ENCODE measurements around the gene FAT1. TPM values are rescaled to one million over a fixed set of nuclear protein-coding genes. Genes with fewer than 3 reads are reported as not detected.

The FAT1 gene
- total RNA-seq, 1 experiment from 2014 or later = 107 TPM

GRCh38 chr4:186693159-186693815 is 30.4 kb downstream of the FAT1 start:
- no peaks in the 10 kb centered on the region for H3K36me3 ChIP-seq (ENCODE audit: insufficient read depth, low read length, poor library complexity, severe bottlenecking)
- intact Hi-C loops (cut with micrococcal nuclease; ENCODE audit: unreplicated experiment) = no loop called here
- ChIA-PET POLR2A (ENCODE audit: low non-redundant PET) (no interaction called here), CTCF (interaction anchor here (0.8 kb wide), 1 partner anchor 24 kb away, joined by 3 read pairs; no protein-coding TSS in a partner anchor)
- no peak for TF ChIP-seq EZH2 (IDR thresholded peaks at IDR 0.05; ENCODE audit: borderline replicate concordance, low read depth, low read length, poor library complexity, severe bottlenecking)
- TF ChIP-seq, protein P1, sequence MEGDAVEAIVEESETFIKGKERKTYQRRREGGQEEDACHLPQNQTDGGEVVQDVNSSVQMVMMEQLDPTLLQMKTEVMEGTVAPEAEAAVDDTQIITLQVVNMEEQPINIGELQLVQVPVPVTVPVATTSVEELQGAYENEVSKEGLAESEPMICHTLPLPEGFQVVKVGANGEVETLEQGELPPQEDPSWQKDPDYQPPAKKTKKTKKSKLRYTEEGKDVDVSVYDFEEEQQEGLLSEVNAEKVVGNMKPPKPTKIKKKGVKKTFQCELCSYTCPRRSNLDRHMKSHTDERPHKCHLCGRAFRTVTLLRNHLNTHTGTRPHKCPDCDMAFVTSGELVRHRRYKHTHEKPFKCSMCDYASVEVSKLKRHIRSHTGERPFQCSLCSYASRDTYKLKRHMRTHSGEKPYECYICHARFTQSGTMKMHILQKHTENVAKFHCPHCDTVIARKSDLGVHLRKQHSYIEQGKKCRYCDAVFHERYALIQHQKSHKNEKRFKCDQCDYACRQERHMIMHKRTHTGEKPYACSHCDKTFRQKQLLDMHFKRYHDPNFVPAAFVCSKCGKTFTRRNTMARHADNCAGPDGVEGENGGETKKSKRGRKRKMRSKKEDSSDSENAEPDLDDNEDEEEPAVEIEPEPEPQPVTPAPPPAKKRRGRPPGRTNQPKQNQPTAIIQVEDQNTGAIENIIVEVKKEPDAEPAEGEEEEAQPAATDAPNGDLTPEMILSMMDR (conservative IDR thresholded peaks at IDR 0.05; ENCODE audit: low read depth, low read length) = no peak
- BruUV-seq (replicated peaks) = no TSS peak
- H3K4me3 ChIP-seq (ENCODE audit: low read depth, low read length, poor library complexity, severe bottlenecking) = no peak overlapping the region
- H3K27me3 ChIP-seq (replicated peaks; ENCODE audit: insufficient read depth, low read depth, low read length, poor library complexity) = no peaks in the 10 kb centered on the region
- peak overlapping the region; percentile 52 for H3K27ac ChIP-seq (ENCODE audit: low read depth, low read length, poor library complexity, severe bottlenecking)
- no peaks in the 10 kb centered on the region for H3K9me3 ChIP-seq (ENCODE audit: low read depth, low read length, poor library complexity, severe bottlenecking)
- peak; percentile 86 for DNase-seq (ENCODE audit: low spot score)
- peaks cover 53% of the 10 kb centered on the region for H3K4me1 ChIP-seq (ENCODE audit: insufficient read depth, low read length, poor library complexity, severe bottlenecking)

DNA sequence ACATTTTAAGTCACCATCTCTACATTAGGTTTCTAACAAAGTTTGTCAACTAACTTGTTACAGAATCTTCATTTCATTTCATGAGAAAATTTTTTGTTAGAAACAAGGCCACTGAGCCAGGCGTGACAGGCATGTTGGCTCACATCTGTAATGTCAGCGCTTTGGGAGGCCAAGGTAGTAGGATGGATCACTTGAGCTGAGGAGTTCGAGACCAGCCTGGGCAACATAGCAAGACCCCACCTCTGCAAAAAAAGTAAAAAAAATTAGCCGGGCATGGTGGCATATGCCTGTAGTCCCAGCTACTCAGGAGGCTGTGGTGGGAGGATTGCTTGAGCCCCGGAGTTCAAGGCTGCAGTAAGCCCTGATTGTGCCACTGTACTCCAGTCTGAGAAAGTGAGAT is 32.3 kb downstream of the FAT1 start:
- ChIA-PET POLR2A (ENCODE audit: low non-redundant PET) (no interaction called here), CTCF (no interaction called here)
- no peak overlapping the region for H3K27ac ChIP-seq (ENCODE audit: low read depth, low read length, poor library complexity, severe bottlenecking)
- H3K36me3 ChIP-seq (ENCODE audit: insufficient read depth, low read length, poor library complexity, severe bottlenecking) = no peaks in the 10 kb centered on the region
- no peak for DNase-seq (ENCODE audit: low spot score)
- TF ChIP-seq, protein P1 (conservative IDR thresholded peaks at IDR 0.05; ENCODE audit: low read depth, low read length) = no peak
- no peak for TF ChIP-seq EZH2 (IDR thresholded peaks at IDR 0.05; ENCODE audit: borderline replicate concordance, low read depth, low read length, poor library complexity, severe bottlenecking)
- H3K4me3 ChIP-seq (ENCODE audit: low read depth, low read length, poor library complexity, severe bottlenecking) = no peak overlapping the region
- no peaks in the 10 kb centered on the region for H3K27me3 ChIP-seq (replicated peaks; ENCODE audit: insufficient read depth, low read depth, low read length, poor library complexity)
- intact Hi-C loops (cut with micrococcal nuclease; ENCODE audit: unreplicated experiment) = no loop called here
- no peaks in the 10 kb centered on the region for H3K9me3 ChIP-seq (ENCODE audit: low read depth, low read length, poor library complexity, severe bottlenecking)
- no TSS peak for BruUV-seq (replicated peaks)
- peaks cover 70% of the 10 kb centered on the region for H3K4me1 ChIP-seq (ENCODE audit: insufficient read depth, low read length, poor library complexity, severe bottlenecking)

DNA sequence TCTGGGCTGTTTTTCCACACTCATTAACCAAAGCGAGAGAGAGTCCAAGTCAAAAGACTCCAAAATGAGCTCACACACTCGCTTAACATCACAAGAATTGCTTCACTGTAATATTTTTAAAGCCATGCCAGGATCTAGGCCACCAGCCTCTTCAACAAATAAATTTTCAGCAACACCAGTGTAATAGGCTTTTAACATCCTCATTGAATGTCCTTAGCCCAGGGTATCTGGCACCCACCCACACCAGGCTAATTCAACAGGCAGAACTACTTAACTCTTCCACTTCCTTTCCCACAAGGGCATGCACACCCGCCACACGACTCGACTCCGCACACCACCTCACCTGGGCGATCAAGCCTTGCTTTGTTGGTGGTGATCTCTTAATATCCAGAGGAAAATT is 34.2 kb downstream of the FAT1 start:
- BruUV-seq (replicated peaks) = no TSS peak
- H3K4me3 ChIP-seq (ENCODE audit: low read depth, low read length, poor library complexity, severe bottlenecking) = no peak overlapping the region
- DNase-seq (ENCODE audit: low spot score) = peak; percentile 32
- intact Hi-C loops (cut with micrococcal nuclease; ENCODE audit: unreplicated experiment) = no loop called here
- no peaks in the 10 kb centered on the region for H3K27me3 ChIP-seq (replicated peaks; ENCODE audit: insufficient read depth, low read depth, low read length, poor library complexity)
- POLR2A ChIA-PET (ENCODE audit: low non-redundant PET) = interaction anchor here (0.5 kb wide), 1 partner anchor 200 kb away, joined by 3 read pairs; no protein-coding TSS in a partner anchor
- CTCF ChIA-PET = no interaction called here
- TF ChIP-seq, protein P1 (conservative IDR thresholded peaks at IDR 0.05; ENCODE audit: low read depth, low read length) = no peak
- TF ChIP-seq EZH2 (IDR thresholded peaks at IDR 0.05; ENCODE audit: borderline replicate concordance, low read depth, low read length, poor library complexity, severe bottlenecking) = no peak
- H3K27ac ChIP-seq (ENCODE audit: low read depth, low read length, poor library complexity, severe bottlenecking) = peak overlapping the region; percentile 28
- peaks cover 72% of the 10 kb centered on the region for H3K4me1 ChIP-seq (ENCODE audit: insufficient read depth, low read length, poor library complexity, severe bottlenecking)
- H3K36me3 ChIP-seq (ENCODE audit: insufficient read depth, low read length, poor library complexity, severe bottlenecking) = no peaks in the 10 kb centered on the region
- no peaks in the 10 kb centered on the region for H3K9me3 ChIP-seq (ENCODE audit: low read depth, low read length, poor library complexity, severe bottlenecking)

Measured in A673 (cell line).